HG02884 (cell line): ENCODE measurements around the gene ANKRD52.
"Not testable (repeated sequence)": the region's sequence is repeated elsewhere in the genome, so short reads cannot be mapped to it uniquely, and the experiment has no call there.

Experiments used
- ATAC-seq: cut with Tn5 transposase; IDR thresholded peaks from one replicate; pipeline ENCODE4 v1.9.1; 2021; ENCODE audit warnings: mild to moderate bottlenecking, moderate library complexity; ENCODE audit not compliant: unreplicated experiment

ANKRD52 gene

DNA sequence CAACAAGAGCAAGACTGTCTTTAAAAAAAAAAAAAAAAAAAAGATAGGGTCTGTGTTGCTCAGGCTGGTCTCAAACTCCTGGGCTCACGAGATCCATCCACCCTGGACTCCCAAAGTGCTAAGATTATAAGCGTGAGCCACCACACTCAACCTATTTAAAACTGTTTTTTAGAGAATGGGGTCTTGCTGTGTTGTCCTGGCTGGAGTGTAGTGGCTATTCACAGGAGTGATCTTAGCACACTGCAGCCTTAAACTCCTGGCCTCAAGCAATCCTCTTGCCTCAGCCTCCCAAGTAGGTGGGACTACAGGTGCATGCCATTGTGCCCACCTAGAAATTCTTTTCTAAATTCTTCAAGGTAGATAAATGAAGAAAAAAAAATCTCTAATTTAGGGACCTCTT, 16.1 kb upstream of the ANKRD52 start:
- ATAC-seq = no peak

- not testable (repeated sequence) for ATAC-seq
Observed at GRCh38 chr12:56272468-56272867, 14.3 kb upstream of the ANKRD52 start.

DNA sequence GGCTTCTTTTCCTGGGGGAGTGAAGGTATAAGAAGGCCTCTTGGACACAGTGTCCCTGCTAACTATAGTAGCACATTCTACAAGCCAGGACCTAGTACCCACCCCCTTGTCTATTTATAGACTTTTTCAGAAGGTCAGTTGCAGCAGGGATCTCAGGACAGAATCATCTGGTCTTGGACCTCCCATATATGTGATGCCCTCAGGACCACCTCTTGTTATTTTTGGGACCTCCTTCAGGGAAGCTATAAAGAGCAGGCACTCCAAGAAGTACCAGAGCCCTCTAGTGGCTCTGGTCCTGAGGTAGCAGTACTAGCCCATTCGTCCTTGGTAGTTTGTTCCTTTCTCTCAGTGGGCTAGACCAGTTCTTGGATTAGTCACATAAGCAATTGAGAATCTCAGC, 12.8 kb upstream of the ANKRD52 start:
- no peak for ATAC-seq

GRCh38 chr12:56267443-56268071, 9.4 kb upstream of the ANKRD52 start:
- peak; percentile 10 for ATAC-seq

DNA sequence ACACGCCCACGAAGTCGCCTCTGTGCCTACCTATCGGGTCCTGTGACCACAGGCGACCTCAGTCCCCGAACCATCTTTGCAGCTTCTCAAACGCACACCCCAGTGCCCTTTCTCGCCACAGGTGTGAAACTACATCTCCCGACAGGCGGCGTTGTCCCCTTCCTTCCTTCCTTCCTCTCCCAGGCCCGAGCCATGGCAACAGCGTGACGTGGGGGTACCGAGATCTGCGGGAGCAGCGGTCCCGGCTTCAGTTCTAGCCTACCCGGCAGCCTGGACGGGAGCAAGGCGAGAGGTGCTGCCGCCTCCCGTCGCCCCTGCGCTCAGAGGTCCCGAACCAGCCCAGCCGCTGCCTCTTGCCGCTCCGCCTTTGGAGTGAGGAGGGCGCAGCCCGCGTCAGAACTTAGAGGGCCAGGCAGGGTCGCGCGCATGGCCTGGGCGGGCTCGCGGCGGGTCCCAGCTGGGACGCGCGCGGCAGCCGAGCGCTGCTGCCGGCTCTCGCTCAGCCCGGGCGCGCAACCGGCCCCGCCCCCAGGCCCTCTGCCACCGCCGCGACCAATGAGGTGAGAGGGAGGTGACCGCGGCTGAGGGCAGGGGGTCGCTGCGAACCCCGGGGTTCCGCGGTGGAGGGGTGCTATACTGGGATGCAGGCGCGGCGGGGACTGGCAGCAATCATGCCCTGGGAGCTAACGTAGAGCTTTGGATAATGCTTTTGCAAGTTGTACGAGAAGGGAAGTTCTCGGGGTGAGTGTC, 8.7 kb upstream of the ANKRD52 start, which contains the start of gene COQ10A:
TSS of gene COQ10A (plus strand) at position 250 of the 750 bp plus-strand sequence. CDS start at position 427, 177 bp downstream.
- ATAC-seq = peak; percentile 77

- ATAC-seq = not testable (repeated sequence)
Observed at GRCh38 chr12:56266068-56266692, 8.0 kb upstream of the ANKRD52 start.

DNA sequence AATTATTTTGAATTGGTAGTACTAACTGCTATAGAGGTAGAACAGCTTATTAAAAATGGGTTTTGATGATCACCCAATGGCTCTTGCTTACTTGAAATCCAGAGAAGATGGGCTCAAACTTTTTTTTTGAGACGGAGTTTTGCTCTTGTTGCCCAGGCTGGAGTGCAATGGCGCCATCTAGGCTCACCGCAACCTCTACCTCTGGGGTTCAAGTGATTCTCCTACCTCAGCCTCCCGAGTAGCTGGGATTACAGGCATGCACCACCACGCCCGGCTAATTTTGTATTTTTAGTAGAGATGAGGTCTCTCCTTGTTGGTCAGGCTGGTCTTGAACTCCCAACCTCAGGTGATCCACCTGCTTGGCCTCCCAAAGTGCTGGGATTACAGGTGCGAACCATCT, 4.8 kb upstream of the ANKRD52 start:
- not testable (repeated sequence) for ATAC-seq

DNA sequence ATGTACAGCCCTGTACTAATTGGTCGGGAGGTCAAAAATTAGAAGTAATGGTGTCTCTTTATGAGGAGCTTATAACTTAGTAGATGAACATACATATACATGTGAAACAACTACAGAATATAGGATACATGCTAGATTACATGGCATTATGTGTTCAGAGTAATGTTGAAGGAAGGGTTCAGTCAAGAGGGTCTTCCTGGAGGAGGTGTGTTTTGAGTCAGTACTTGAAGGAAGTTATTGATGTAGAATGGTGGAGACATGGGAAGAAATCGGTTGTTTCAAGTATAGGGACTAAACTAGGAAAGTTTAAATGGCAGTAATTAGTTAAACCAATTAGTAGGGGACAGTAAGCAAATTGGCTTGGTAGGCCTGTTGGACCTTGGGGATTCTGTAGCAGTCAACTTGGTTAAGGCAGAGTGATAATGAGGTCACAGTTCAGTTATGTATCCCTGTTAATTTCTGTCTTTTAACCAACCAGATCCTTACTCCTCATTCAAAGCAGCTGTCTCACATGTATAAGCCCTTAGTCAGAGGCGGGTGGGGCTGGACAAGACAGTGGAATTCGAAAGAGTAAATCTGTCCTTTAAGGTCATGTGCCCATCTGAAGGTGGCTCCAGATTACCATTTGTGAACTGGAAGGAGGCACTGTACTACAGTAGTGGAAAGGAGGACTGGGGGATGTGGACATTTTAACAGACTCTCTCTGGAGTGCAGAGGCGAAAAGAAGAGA, 3.5 kb upstream of the ANKRD52 start:
- ATAC-seq = no peak

- ATAC-seq = no peak
Observed at GRCh38 chr12:56260921-56261320, 2.7 kb upstream of the ANKRD52 start.

- ATAC-seq = no peak
Observed at GRCh38 chr12:56260380-56260779, 2.2 kb upstream of the ANKRD52 start.

DNA sequence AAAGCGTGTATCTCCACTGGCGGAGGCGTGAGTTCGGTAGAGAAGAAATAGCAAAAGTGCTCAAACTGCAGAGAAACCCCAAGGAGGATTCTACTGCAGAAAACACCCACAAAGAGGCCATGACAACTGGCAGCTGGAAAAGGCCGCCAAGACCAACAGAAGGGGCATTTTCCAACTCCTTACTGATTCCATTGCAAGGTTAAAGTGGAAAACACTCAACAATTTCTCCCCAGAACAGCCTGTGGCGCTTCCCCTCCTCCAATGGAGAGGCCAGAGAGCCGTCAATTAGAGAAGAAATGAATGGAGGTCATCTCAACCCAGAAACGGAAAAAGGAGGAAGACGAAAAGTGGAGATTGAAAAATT, 618 bp upstream of the ANKRD52 start:
- ATAC-seq = no peak

DNA sequence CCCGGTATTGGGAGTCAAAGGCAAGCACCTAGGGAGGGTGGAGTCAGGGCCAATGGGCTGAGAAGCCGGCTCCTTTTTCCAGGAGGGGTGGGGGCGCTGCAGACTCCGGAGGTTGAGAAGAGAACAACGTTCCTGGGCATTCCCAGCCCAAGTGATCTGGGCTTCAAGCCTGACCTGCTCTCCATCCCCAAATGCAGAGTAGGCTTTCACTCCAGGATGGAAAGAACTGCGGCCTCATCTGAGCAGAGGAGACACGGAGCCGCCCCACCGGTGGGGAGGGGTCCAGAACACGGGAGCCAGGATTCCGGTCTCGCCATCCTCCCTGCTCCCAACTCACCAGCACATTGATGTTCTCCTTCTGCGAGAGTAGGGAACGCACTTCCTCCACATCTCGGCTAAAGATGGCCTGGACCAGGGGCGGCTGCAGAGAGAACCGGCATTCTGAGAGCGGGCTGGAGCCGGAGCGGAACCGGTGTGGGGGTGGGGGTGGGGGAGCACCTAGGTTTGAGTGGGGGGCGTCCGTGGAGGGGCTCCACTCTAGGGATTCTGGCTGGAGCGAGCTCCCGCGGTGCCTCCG, 605 bp downstream of the ANKRD52 start:
- ATAC-seq = no peak

- ATAC-seq = no peak
Observed at GRCh38 chr12:56257071-56257470, 1.1 kb downstream of the ANKRD52 start.

DNA sequence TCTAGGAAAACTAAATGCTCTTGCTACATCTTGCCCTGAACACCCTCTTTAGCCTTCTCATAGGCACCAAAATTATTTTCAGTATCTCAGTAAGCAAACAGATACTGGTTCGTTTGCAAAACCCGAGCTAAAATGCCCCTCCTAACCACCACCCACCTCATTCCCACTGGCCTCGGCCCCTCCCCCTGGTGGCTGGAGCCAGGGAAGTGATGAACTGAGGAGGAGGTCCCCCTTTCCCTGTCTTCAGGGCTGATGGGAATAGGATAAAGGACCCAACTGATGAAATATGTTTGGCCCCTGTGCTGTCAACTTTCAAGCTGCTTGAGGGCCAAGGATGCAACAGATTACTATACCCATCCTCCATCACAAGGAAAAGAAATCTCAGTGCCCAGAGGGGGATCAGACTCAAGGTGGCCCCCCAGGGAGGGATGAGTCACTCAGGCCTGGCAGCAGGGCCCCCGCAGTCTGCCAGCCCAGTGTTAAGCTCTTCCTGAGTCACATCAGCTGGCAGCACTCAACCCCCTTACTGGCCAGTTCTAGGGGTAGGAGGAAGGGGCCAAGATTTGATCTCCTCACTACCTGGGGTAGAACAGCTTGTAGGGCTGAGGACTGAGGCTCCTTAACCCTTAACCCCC, 1.7 kb downstream of the ANKRD52 start:
- ATAC-seq = no peak

DNA sequence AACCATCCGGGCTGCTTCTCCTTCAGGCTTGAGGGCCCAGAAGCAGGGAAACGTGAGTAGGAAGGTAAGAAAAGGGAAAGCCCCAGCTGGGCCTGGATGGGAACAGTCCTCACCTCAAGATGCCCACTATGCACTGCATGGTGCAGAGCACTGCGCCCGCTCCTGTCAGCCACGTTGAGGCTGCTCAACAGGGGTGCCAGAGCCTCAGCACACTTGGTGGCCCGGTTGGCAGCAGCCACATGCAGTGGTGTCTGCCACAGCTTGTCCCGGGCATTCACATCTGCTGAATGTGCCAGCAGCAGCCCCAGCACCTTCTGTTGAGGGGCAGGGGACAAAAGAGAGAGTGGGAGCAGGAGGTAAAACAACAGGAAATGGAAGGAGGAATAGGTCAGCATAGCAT, 2.5 kb downstream of the ANKRD52 start:
- ATAC-seq = no peak

- no peak for ATAC-seq
Observed at GRCh38 chr12:56253091-56253490, 5.1 kb downstream of the ANKRD52 start.

GRCh38 chr12:56252649-56253048, 5.5 kb downstream of the ANKRD52 start:
- ATAC-seq = no peak

GRCh38 chr12:56248711-56249110, 9.5 kb downstream of the ANKRD52 start:
- no peak for ATAC-seq

DNA sequence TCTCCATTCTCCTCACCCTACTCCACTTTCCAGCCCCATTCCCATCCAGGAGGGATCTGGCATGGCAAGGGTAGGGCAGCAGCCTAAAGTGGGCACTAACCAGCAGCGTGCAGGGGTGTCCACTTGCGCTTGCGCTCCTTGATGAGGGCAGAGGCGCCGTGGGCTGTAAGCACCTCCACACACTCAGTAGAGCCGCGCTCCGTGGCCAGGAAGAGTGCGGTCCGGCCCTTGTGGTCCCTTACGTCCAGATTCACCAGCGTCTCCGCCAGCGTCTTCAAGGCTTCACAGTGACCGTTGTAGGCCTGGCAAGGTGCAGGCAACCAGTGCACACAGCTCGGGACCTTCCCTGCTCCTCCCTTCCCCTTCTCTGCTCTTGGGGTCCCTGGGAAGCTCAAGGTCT, 10.3 kb downstream of the ANKRD52 start:
- no peak for ATAC-seq

- ATAC-seq = no peak
Observed at GRCh38 chr12:56244494-56244893, 13.7 kb downstream of the ANKRD52 start.
